Neural progenitor cell (in vitro differentiated cells): Measurements from ENCODE around the gene AK1. TPM values are rescaled to one million over a fixed set of nuclear protein-coding genes. Genes with fewer than 3 reads are reported as not detected.

Experiments used
- DNase-seq: peaks from one replicate; pipeline ENCODE4 v3.0.0-alpha.2; 2016; ENCODE audit warnings: low spot score
- H2AFZ ChIP-seq: fragments of 200-600 bp; sonication (generic); replicated peaks from 2 replicates; pipeline ENCODE4 v1.6.1; 2016; ENCODE audit warnings: antibody characterized with exemption
- H3F3A ChIP-seq: fragments of 200-600 bp; sonication (generic); 2 replicates; pipeline ENCODE4 v1.6.1; 2016; ENCODE audit warnings: antibody characterized with exemption, low read depth
- H3K27ac ChIP-seq: fragments of 200-600 bp; sonication (generic); 2 replicates; pipeline ENCODE4 v1.5.1; 2016; ENCODE audit warnings: mild to moderate bottlenecking
- H3K27me3 ChIP-seq: fragments of 200-600 bp; sonication (generic); 2 replicates; pipeline ENCODE4 v1.6.1; 2016; ENCODE audit warnings: mild to moderate bottlenecking, moderate library complexity
- H3K36me3 ChIP-seq: fragments of 200-600 bp; sonication (generic); 2 replicates; pipeline ENCODE4 v1.5.1; 2016
- H3K4me1 ChIP-seq: fragments of 200-600 bp; sonication (generic); 2 replicates; pipeline ENCODE4 v1.6.1; 2016; ENCODE audit warnings: mixed run types
- H3K4me2 ChIP-seq: fragments of 200-600 bp; sonication (generic); 2 replicates; pipeline ENCODE4 v1.6.1; 2016
- H3K4me3 ChIP-seq: fragments of 200-600 bp; sonication (generic); 2 replicates; pipeline ENCODE4 v1.5.1; 2016
- H3K79me2 ChIP-seq: fragments of 200-600 bp; sonication (generic); 2 replicates; pipeline ENCODE4 v1.6.1; 2016; ENCODE audit warnings: low read depth
- H3K9ac ChIP-seq: fragments of 200-600 bp; sonication (generic); 2 replicates; pipeline ENCODE4 v1.6.1; 2016
- H3K9me3 ChIP-seq: fragments of 200-600 bp; sonication (generic); 2 replicates; pipeline ENCODE4 v1.5.1; 2016; ENCODE audit warnings: low read depth
- H4K20me1 ChIP-seq: fragments of 200-600 bp; sonication (generic); 2 replicates; pipeline ENCODE4 v1.6.1; 2016; ENCODE audit warnings: low read depth
- H3K27ac Mint-ChIP-seq: 3 replicates; pipeline ENCODE4 v1.8.0; 2021; ENCODE audit warnings: mixed read lengths
- H3K27me3 Mint-ChIP-seq: 2 replicates; pipeline ENCODE4 v1.8.0; 2022; ENCODE audit warnings: low read depth, mild to moderate bottlenecking, inconsistent platforms, moderate library complexity, mixed read lengths; ENCODE audit not compliant: insufficient read depth
- H3K36me3 Mint-ChIP-seq: 3 replicates; pipeline ENCODE4 v1.8.0; 2021; ENCODE audit warnings: mixed read lengths
- H3K4me1 Mint-ChIP-seq: 3 replicates; pipeline ENCODE4 v1.8.0; 2021; ENCODE audit warnings: mixed read lengths
- H3K4me3 Mint-ChIP-seq: 3 replicates; pipeline ENCODE4 v1.8.0; 2021; ENCODE audit warnings: mild to moderate bottlenecking, moderate library complexity, mixed read lengths
- H3K9me3 Mint-ChIP-seq: 3 replicates; pipeline ENCODE4 v1.8.0; 2020; ENCODE audit warnings: mixed read lengths
- CTCF ChIP-seq: fragments of 200-600 bp; sonication (generic); IDR thresholded peaks from 2 replicates; pipeline ENCODE4 v1.5.1; 2017; ENCODE audit warnings: antibody characterized with exemption, mild to moderate bottlenecking
- EZH2 ChIP-seq: fragments of 200-600 bp; sonication (generic); IDR thresholded peaks from 2 replicates; pipeline ENCODE4 v1.6.1; 2017; ENCODE audit warnings: antibody characterized with exemption, mild to moderate bottlenecking, moderate library complexity
- EZH2phosphoT487 ChIP-seq: fragments of 200-600 bp; sonication (generic); IDR thresholded peaks from 2 replicates; pipeline ENCODE4 v1.6.1; 2017; ENCODE audit warnings: antibody characterized with exemption
- total RNA-seq: library from RNA; depleted of rRNA; stranded (reverse); fragments of >200 nt; gene quantifications from 2 replicates; pipeline ENCODE4 v1.2.3, GENCODE V29; 2015; ENCODE audit warnings: low replicate concordance

The AK1 gene
- total RNA-seq, 1 donor from 2014 or later, result 25.6 TPM

- Histone ChIP-seq H3K27me3 (peaks cover 37% of the 10 kb centered on the region), H3K9ac (no peak overlapping the region), H3K9me3 (no peaks in the 10 kb centered on the region), H3K4me3 (no peak overlapping the region), H4K20me1 (no peaks in the 10 kb centered on the region), H3K79me2 (no peaks in the 10 kb centered on the region), H3K27ac (no peak overlapping the region), H3F3A (peaks cover 14% of the 10 kb centered on the region), H3K4me2 (no peak overlapping the region), H2AFZ (no peak overlapping the region), H3K36me3 (no peaks in the 10 kb centered on the region), H3K4me1 (no peaks in the 10 kb centered on the region)
- TF ChIP-seq CTCF (peak; percentile 45), EZH2phosphoT487 (no peak)
- Mint-ChIP-seq H3K27me3 (peaks cover 13% of the 10 kb centered on the region), H3K4me3 (peak overlapping the region; percentile 46), H3K27ac (peak overlapping the region; percentile 26), H3K4me1 (peaks cover 24% of the 10 kb centered on the region), H3K9me3 (no peaks in the 10 kb centered on the region), H3K36me3 (no peaks in the 10 kb centered on the region)
- DNase-seq, result peak; percentile 53
Measured at GRCh38 chr9:127918183-127919107, 41.0 kb upstream of the AK1 start.

- no peak overlapping the region for H3K4me2 ChIP-seq
- H3K36me3 Mint-ChIP-seq, result no peaks in the 10 kb centered on the region
- no peak overlapping the region for H3K9ac ChIP-seq
- peak overlapping the region; percentile 46 for H3K4me3 Mint-ChIP-seq
- no peaks in the 10 kb centered on the region for H3K9me3 Mint-ChIP-seq
- no peaks in the 10 kb centered on the region for H4K20me1 ChIP-seq
- H3K27ac ChIP-seq, result no peak overlapping the region
- TF ChIP-seq CTCF (no peak), EZH2 (no peak), EZH2phosphoT487 (no peak)
- no peaks in the 10 kb centered on the region for H3K9me3 ChIP-seq
- DNase-seq, result no peak
- H3K4me1 ChIP-seq, result no peaks in the 10 kb centered on the region
- H3K27me3 ChIP-seq, result peaks cover 37% of the 10 kb centered on the region
- peaks cover 10% of the 10 kb centered on the region for H3F3A ChIP-seq
- H3K4me3 ChIP-seq, result no peak overlapping the region
- H2AFZ ChIP-seq, result no peak overlapping the region
- H3K27ac Mint-ChIP-seq, result no peak overlapping the region
- H3K4me1 Mint-ChIP-seq, result peaks cover 28% of the 10 kb centered on the region
- H3K36me3 ChIP-seq, result no peaks in the 10 kb centered on the region
- H3K79me2 ChIP-seq, result no peaks in the 10 kb centered on the region
- peaks cover 11% of the 10 kb centered on the region for H3K27me3 Mint-ChIP-seq
Measured at GRCh38 chr9:127917603-127918002, 40.1 kb upstream of the AK1 start.

GRCh38 chr9:127916720-127917581 is 39.5 kb upstream of the AK1 start, which contains the start of gene ST6GALNAC4:
Gene ST6GALNAC4, minus strand, starts transcription at chr9:127917041. Its CDS starts 622 bp downstream, at chr9:127916419.
- Histone ChIP-seq H3K4me1 (no peaks in the 10 kb centered on the region), H3K4me3 (peak within 1 kb of the TSS; percentile 56), H3K9ac (no peak within 1 kb of the TSS), H2AFZ (peak within 1 kb of the TSS; percentile 88), H3K27ac (no peak within 1 kb of the TSS), H4K20me1 (no peaks in the 10 kb centered on the region), H3K9me3 (no peaks in the 10 kb centered on the region), H3K36me3 (no peaks in the 10 kb centered on the region), H3K27me3 (peaks cover 33% of the 10 kb centered on the region), H3K4me2 (peak within 1 kb of the TSS; percentile 89), H3F3A (peaks cover 10% of the 10 kb centered on the region), H3K79me2 (no peaks in the 10 kb centered on the region)
- peak; percentile 98 for DNase-seq
- Mint-ChIP-seq H3K36me3 (no peaks in the 10 kb centered on the region), H3K4me3 (peak within 1 kb of the TSS; percentile 85), H3K27me3 (peaks cover 12% of the 10 kb centered on the region), H3K9me3 (no peaks in the 10 kb centered on the region), H3K4me1 (peaks cover 28% of the 10 kb centered on the region), H3K27ac (no peak within 1 kb of the TSS)
- TF ChIP-seq EZH2phosphoT487 (peak; percentile 14), EZH2 (no peak), CTCF (no peak)
